Immature natural killer cell (primary cell): ENCODE measurements around the gene NEU4. TPM values are rescaled to one million over a fixed set of nuclear protein-coding genes. Genes with fewer than 3 reads are reported as not detected.
A peak's percentile ranks its signal among the peaks of the same experiment; 100 is the strongest.

Experiments used
- DNase-seq, 3 donors: peaks; one replicate each; pipeline ENCODE4 v3.0.0; 2022; ENCODE audit warnings: mixed read lengths in 1 of 3
- H3K27ac Mint-ChIP-seq, 6 donors: one replicate each; pipeline ENCODE4 v1.8.0; 2020; ENCODE audit warnings: mixed read lengths in 6 of 6, mild to moderate bottlenecking in 5 of 6, inconsistent platforms in 4 of 6, moderate library complexity in 3 of 6
- H3K27me3 Mint-ChIP-seq, 3 donors: one replicate each; pipeline ENCODE4 v1.8.0; 2020 to 2021; ENCODE audit warnings: low read depth in 3 of 3, mild to moderate bottlenecking in 3 of 3, mixed read lengths in 3 of 3, moderate library complexity in 3 of 3, inconsistent platforms in 1 of 3
- H3K36me3 Mint-ChIP-seq, 3 donors: one replicate each; pipeline ENCODE4 v1.8.0; 2020; ENCODE audit warnings: mixed read lengths in 3 of 3, inconsistent platforms in 2 of 3, mild to moderate bottlenecking in 2 of 3
- H3K4me1 Mint-ChIP-seq, 2 donors: one replicate each; pipeline ENCODE4 v1.8.0; 2020; ENCODE audit warnings: inconsistent platforms in 2 of 2, mild to moderate bottlenecking in 2 of 2, mixed read lengths in 2 of 2, moderate library complexity in 1 of 2
- H3K4me3 Mint-ChIP-seq, 5 donors: one replicate each; pipeline ENCODE4 v1.8.0; 2020; ENCODE audit warnings: mild to moderate bottlenecking in 5 of 5, mixed read lengths in 5 of 5, inconsistent platforms in 3 of 5, moderate library complexity in 3 of 5
- H3K9me3 Mint-ChIP-seq, 6 donors: one replicate each; pipeline ENCODE4 v1.8.0; 2020; ENCODE audit warnings: mild to moderate bottlenecking in 6 of 6, mixed read lengths in 6 of 6, inconsistent platforms in 4 of 6, moderate library complexity in 3 of 6
- polyA plus RNA-seq, 3 donors: library from polyadenylated mRNA; unstranded; fragments of 300-500 nt; fragmentation: Illumina TruSeq; gene quantifications; one replicate each; pipeline ENCODE4 v1.2.3, GENCODE V29; 2021

The NEU4 gene
- polyA plus RNA-seq, 3 donors from 2014 or later: not detected

DNA sequence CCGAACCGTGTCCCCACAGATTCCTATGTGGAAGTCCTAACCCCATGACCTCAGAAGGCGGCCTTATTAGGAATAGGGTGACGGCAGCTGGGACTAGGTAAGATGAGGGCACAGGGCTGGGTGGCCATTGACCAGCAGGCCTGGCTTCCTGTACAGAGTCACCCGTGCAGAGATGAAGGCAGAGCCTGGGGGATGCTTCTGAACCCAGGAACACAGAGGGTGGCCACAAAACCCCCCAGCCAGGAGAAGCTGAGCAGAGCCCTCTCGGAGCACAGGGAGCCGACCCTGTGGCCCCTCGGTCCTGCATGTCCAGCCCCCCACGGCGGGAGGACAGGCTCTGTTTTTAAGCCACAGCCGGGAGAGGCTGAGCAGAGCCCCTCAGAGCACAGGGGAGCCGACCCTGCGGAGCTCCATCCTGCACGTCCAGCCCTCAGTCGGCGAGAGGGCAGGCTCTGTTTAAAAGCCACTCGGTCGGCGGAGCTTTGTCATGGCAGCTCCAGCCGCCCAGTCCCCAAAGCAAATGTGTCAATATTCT, 47.0 kb downstream of the NEU4 start:
- no peak for DNase-seq
- H3K4me3 Mint-ChIP-seq: no peak overlapping the region

DNA sequence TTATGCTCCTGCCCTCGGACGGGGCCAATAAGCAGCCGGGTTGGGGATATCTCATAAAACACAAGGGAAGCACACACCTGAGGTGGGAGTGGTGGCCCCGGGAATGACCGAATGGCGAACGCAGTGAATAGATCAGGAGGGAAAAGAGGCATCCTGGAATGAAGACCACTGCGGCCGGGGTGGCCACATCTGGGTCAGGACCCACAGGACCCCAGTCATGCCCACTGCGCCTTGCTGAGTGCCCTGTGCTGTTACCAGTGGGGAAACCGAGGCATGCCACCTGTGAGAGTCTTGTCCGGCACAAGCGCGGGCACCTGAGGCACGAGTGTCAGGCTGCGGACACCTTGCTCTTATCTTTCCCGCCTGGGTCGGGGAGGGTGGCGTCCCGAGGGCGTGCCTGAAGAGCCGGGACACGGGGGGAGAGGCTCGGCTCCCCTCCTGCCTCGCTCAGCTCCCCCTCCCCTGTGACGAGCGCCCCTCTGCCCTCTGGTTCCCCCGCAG, 48.1 kb downstream of the NEU4 start:
- Mint-ChIP-seq H3K4me3 (no peak overlapping the region), H3K9me3 (no peaks in the 10 kb centered on the region), H3K4me1 (peaks cover 4 to 11% of the 10 kb centered on the region in 2 donors), H3K27me3 (peaks cover 2 to 6% (median 3%) of the 10 kb centered on the region in 3 donors), H3K36me3 (no peaks in the 10 kb centered on the region), H3K27ac (no peak overlapping the region)
- DNase-seq: no peak

More for the DNA sequence above, 47.0 kb downstream of the NEU4 start:
- Mint-ChIP-seq H3K27ac (no peak overlapping the region), H3K4me1 (peaks cover 0 to 3% of the 10 kb centered on the region in 2 donors), H3K36me3 (no peaks in the 10 kb centered on the region), H3K9me3 (no peaks in the 10 kb centered on the region), H3K27me3 (peaks cover 0 to 5% (median 2%) of the 10 kb centered on the region in 3 donors)

DNA sequence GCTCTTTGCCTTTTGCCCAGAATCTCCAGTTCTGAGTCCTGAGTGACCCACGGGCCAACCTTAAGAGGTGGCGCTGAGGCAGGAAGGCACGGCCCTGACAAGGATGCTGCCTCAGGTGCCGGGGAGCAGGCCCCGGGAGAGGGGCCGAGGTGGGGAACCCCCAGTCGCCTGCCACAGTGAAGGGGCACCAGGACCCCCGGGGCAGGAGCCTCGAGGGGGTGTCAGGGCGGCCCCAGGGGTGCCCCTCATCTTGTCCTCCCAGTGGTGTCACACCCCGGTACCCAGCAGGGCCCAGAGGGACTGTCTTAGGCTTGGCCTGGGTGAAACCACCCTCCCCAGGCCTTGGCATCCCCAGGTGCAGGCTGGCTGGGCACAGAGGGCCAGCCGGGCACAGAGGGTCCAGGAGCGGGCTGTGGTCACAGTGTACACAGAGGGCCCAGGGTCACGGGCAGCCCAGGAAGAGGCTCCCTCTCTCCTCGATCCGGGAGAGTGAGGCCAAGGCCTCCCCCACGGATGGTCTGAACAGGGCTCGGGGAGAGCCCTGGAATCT, 48.7 kb downstream of the NEU4 start:
- H3K4me3 Mint-ChIP-seq: no peak overlapping the region

DNA sequence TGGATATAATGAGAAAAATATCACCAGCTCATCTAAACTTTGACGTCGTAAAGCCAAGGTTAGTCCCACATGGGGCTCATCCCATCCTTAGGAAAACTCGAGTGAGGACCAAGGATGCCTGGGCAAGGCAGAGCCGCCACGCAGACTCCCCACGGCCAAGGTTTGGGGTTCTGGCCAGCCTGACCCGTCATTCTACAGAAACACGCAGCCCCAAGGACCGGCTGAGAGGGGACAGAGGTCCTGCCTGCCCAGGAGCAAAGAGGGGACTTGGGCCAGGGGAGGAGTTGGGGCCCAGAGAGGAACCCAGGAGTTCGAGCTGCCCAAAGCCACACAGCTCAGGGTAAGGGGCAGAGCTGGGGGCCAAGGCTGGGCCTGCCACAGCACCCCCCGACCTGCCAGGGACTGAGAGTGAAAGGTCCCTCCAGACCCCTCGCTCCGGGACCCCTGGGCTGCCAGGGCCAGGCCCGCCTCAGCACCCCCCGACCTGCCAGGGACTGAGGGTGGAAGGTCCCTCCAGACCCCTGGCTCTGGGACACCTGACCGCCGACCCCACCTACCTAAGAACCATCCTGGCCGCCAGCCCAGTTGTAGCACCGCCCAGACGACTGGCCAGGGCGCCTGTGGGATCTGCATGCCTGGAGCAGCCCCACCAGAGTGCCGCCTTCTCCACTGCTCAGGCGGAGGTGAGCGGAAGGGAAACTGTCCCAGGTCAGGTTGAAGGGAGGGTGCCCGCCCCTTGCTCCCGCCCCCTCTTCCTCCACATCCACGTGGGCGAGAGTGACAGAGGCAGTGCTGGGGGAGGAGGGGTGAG, 49.4 kb downstream of the NEU4 start, which contains the start of gene PDCD1:
Gene PDCD1, minus strand, starts transcription at position 689 of the 811 bp plus-strand sequence. Its CDS starts 56 bp downstream, at position 633.
- H3K27me3 Mint-ChIP-seq: peaks cover 1 to 12% (median 2%) of the 10 kb centered on the region in 3 donors
- H3K9me3 Mint-ChIP-seq: no peaks in the 10 kb centered on the region
- peak within 1 kb of the TSS in 3 of 5 donors; percentile 52 to 80 (median 63) for H3K4me3 Mint-ChIP-seq
- H3K27ac Mint-ChIP-seq: peak within 1 kb of the TSS in 4 of 6 donors; percentile 49 to 94 (median 62)
- peaks cover 10 to 18% of the 10 kb centered on the region in 2 donors for H3K4me1 Mint-ChIP-seq
- no peaks in the 10 kb centered on the region for H3K36me3 Mint-ChIP-seq
- no peak for DNase-seq

More for the DNA sequence above, 48.7 kb downstream of the NEU4 start:
- no peak overlapping the region for H3K27ac Mint-ChIP-seq
- no peak for DNase-seq
- H3K36me3 Mint-ChIP-seq: no peaks in the 10 kb centered on the region
- peaks cover 2 to 8% (median 3%) of the 10 kb centered on the region in 3 donors for H3K27me3 Mint-ChIP-seq
- no peaks in the 10 kb centered on the region for H3K9me3 Mint-ChIP-seq
- H3K4me1 Mint-ChIP-seq: peaks cover 4 to 11% of the 10 kb centered on the region in 2 donors

DNA sequence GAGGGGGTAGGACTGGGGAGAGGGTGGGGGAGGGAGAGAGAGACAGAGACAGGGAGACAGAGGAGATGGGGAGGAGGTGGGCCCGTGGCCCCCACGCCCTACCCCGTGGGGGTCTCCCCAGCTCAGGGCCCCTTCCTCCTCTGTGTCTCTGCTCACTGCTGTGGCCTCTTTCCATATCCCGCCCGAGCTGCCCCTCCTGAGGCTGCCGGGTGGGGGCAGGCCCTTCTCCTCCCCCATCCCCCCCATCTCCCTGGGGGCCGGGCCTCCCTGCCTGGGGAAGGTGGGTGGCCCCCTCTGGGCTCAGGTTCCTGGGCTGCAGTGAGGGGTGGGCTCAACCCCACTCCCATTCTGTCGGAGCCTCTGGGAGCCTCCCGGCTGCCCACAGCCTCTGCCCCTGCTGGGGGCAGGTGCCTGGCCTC, 50.0 kb downstream of the NEU4 start:
- no peak overlapping the region for H3K4me3 Mint-ChIP-seq
- H3K27me3 Mint-ChIP-seq: peaks cover 1 to 15% (median 6%) of the 10 kb centered on the region in 3 donors
- no peak for DNase-seq
- no peak overlapping the region for H3K27ac Mint-ChIP-seq
- peaks cover 16 to 23% of the 10 kb centered on the region in 2 donors for H3K4me1 Mint-ChIP-seq
- no peaks in the 10 kb centered on the region for H3K9me3 Mint-ChIP-seq
- H3K36me3 Mint-ChIP-seq: peaks cover 0 to 1% (median under 1%) of the 10 kb centered on the region in 3 donors

DNA sequence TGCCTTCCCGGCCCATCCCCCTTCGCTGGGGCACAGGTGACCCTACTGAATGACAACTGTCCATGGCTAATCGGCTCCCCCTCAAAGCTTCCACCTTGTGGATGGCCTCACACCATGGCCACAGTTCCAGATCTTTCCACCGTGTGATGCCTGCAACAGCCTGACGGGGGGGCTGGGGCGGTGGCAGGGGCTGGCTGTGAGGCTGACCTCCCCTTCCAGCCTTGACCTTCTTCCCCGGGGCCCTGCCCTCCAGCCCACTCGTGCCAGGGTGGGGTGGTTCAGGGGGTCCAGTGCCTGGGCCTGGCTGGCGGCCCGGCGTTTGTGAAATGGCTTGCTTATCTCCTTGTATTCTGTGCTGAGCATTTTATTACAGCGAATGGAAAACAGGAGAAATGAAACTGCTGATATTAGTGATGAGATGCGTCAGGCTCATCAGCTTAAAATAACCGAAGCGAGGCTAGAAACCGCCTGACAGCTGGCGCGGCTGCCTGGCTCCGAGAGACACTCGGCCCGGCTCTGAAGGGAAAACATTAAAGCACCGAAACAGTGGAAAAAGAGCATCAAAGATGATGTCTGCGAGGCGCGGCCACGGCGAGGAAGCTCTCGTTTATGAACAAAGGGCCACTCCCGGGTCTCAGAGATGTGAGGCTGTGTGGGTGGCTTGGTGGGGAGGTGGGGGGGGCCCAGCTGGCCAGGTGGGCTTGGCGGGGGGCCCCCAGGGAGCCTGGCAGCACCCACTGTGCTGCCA, 50.6 kb downstream of the NEU4 start:
- no peaks in the 10 kb centered on the region for H3K9me3 Mint-ChIP-seq
- H3K27me3 Mint-ChIP-seq: peaks cover 4 to 19% (median 8%) of the 10 kb centered on the region in 3 donors
- peak overlapping the region in 4 of 6 donors; percentile 49 to 94 (median 62) for H3K27ac Mint-ChIP-seq
- H3K4me3 Mint-ChIP-seq: peak overlapping the region in 3 of 5 donors; percentile 52 to 80 (median 63)
- H3K4me1 Mint-ChIP-seq: peaks cover 22 to 29% of the 10 kb centered on the region in 2 donors
- DNase-seq: no peak
- peaks cover 0 to 4% (median 4%) of the 10 kb centered on the region in 3 donors for H3K36me3 Mint-ChIP-seq

DNA sequence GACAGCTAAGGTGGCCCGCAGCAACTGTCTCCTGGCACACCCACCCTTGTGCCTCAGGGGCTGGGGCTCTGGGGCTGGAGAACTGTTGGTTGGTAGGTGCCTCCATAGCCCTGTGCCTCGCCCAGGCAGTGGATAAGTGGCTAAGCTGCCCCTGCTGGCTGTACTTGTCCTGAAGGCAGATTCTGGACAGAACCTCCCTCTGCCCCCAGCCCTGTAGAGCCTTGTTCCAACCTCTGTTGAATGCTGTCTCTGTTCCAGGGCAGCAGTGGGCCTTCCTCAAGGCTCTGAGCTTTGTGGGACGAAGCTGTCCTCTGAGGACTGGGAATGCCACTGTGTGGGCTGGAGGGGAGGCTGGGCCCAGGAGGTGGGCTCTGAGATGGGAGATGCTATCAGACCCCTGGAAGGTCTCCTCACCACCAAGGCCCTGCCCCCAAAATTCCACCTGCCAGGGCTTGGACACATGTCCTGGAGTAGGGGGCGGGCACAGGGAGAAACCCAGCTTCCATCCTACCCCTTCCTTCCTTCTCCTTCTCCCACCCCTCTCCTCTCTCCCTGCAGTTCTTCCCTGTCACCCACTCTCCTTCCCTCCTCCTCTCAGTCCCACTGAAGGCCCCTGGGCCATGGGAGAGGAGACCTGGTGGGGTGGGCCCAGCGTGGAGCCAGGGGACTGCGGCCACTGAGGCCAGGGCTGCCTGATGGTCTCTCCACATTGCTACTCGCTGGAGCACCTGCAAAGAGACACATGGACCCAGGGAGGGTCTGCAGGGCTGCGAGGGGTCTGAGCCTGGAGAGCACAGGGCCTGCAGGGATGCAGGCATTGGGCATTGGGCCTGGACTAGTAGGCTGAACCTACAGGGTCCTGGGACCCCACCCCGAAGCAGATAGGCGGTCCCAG, 51.4 kb downstream of the NEU4 start:
- Mint-ChIP-seq H3K4me3 (no peak overlapping the region), H3K4me1 (peaks cover 31 to 37% of the 10 kb centered on the region in 2 donors), H3K27me3 (peaks cover 4 to 20% (median 14%) of the 10 kb centered on the region in 3 donors)

DNA sequence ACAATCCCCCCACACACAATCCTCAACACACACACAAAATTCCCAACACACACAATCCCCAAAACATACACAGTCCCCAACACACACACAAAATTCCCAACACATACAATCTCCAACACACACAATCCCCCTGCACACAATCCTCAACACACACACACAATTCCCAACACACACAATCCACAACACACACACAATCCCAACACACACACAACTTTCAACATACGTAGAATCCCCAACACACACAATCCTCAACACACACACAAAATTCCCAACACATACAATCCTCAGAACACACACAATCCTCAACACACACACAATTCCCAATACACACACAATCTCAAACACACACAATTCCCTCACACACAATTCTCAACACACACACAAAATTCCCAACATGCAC, 52.3 kb downstream of the NEU4 start:
- no peaks in the 10 kb centered on the region for H3K9me3 Mint-ChIP-seq
- H3K36me3 Mint-ChIP-seq: peaks cover 0 to 9% (median 4%) of the 10 kb centered on the region in 3 donors
- H3K4me3 Mint-ChIP-seq: peak overlapping the region in 2 of 5 donors; percentile 51 to 57
- peaks cover 38 to 46% of the 10 kb centered on the region in 2 donors for H3K4me1 Mint-ChIP-seq
- peak overlapping the region in 4 of 6 donors; percentile 9 to 66 (median 58) for H3K27ac Mint-ChIP-seq
- H3K27me3 Mint-ChIP-seq: peaks cover 4 to 26% (median 19%) of the 10 kb centered on the region in 3 donors
- no peak for DNase-seq

More for the DNA sequence above, 51.4 kb downstream of the NEU4 start:
- no peak for DNase-seq
- Mint-ChIP-seq H3K9me3 (no peaks in the 10 kb centered on the region), H3K27ac (peak overlapping the region in 1 of 6 donors; percentile 74), H3K36me3 (peaks cover 0 to 9% (median 4%) of the 10 kb centered on the region in 3 donors)

DNA sequence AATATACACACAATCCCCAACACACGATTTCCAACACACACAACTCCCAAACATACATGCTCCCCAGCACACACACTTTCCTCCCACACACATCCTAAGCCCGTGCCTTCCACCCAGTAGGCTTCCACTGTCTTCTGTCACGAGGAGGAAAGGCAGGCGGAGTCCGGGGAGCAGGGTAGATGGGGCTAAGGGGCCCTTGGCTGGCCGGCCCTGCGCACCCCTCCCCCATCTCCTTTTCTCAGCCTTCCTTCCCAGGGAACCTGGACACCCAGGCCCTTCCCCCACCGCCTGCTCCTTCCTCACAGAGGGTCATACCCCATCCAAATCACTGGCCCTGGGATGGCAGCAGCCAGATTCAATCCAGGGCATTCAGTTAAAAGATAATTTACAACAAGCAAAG, 53.1 kb downstream of the NEU4 start:
- Mint-ChIP-seq H3K9me3 (no peaks in the 10 kb centered on the region), H3K27me3 (peaks cover 4 to 26% (median 19%) of the 10 kb centered on the region in 3 donors), H3K27ac (peak overlapping the region in 2 of 6 donors; percentile 8 to 26), H3K4me1 (peaks cover 42 to 51% of the 10 kb centered on the region in 2 donors), H3K36me3 (peaks cover 0 to 9% (median 4%) of the 10 kb centered on the region in 3 donors), H3K4me3 (peak overlapping the region in 2 of 5 donors; percentile 31 to 50)
- no peak for DNase-seq

DNA sequence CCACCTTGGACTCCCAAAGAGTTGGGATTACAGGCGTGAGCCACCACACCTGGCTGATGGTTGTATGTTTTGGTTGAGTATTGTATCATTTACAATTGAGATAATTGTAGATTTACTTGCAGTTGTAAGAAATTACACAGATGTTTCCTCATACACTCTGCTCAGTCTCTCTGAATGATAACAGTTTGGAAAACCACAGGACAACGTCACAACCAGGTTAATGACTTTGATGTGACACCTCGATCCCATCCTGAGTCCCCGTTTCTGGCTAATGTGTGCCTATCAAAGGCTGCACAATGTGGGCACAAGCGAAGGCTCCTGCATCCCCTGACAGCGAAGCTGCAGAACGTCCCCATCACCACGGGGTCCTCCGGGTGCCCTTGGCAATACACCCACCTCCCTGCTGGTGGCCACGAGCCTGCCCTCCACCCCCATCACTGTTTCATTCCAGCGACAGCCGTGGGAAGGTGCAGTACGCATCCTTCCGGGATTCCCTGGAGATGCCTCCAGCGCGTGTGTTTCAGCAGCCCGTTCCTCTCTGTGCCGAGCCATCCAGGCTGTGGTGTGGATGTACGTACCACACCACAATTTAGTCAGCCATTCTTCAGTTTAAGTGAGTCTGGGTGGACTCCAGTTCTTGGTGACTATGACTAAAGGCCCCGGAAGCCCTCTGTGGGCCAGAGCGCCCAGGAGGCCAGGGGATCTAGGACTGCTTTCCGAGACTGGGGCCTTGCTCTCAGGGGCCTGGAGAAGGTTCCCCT, 54.0 kb downstream of the NEU4 start:
- Mint-ChIP-seq H3K4me1 (peaks cover 51 to 60% of the 10 kb centered on the region in 2 donors), H3K36me3 (peaks cover 0 to 9% (median 4%) of the 10 kb centered on the region in 3 donors), H3K9me3 (no peaks in the 10 kb centered on the region), H3K27ac (peak overlapping the region in 4 of 6 donors; percentile 42 to 91 (median 69)), H3K27me3 (peaks cover 4 to 28% (median 19%) of the 10 kb centered on the region in 3 donors), H3K4me3 (peak overlapping the region; percentile 2 to 83 (median 77))
- no peak for DNase-seq

DNA sequence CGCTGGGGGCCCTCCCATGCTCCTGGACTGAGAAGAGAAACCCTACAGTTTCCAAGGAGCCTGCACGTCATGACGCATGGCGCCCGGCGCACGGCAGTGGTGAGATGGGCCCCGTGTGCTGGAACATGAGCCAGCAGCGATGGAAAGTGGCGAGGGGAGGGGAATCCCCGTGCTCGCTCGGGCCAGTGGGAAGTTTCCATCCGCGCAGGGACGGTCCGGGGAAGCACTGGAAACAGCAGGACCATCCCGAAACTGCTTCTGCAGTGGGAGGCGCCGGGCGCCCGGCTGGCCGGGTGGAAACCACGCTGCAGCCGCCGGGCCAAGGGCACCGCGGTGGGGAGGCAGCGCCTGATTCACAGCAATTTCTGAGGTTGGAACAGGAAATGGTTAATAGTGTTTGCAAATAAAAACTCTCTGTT, 54.6 kb downstream of the NEU4 start:
- H3K4me1 Mint-ChIP-seq: peaks cover 57 to 66% of the 10 kb centered on the region in 2 donors
- H3K9me3 Mint-ChIP-seq: no peaks in the 10 kb centered on the region
- H3K4me3 Mint-ChIP-seq: peak overlapping the region; percentile 2 to 83 (median 77)
- peaks cover 4 to 33% (median 23%) of the 10 kb centered on the region in 3 donors for H3K27me3 Mint-ChIP-seq
- DNase-seq: peak; percentile 25 to 52 (median 37)
- peak overlapping the region in 5 of 6 donors; percentile 42 to 95 (median 61) for H3K27ac Mint-ChIP-seq
- peaks cover 0 to 9% (median 4%) of the 10 kb centered on the region in 3 donors for H3K36me3 Mint-ChIP-seq
